Stomach (tissue), 9 donors: ENCODE results near the gene ROBO2. TPM values are rescaled to one million over a fixed set of nuclear protein-coding genes. Genes with fewer than 3 reads are reported as not detected.
A peak's percentile ranks its signal among the peaks of the same experiment; 100 is the strongest.

Experiments used
- DNase-seq, 2 donors: peaks; one replicate each; pipeline versions ENCODE4 v3.0.0 to v3.0.0-alpha.2; 2013 to 2019
- H3K27ac ChIP-seq, 5 donors: fragments of 200-600 bp in 4 of 5; sonication (generic) in 4 of 5; one replicate each; pipeline ENCODE4 v1.5.1; 2013 to 2019; ENCODE audit warnings: mild to moderate bottlenecking in 1 of 5, moderate library complexity in 1 of 5
- H3K27me3 ChIP-seq, 3 donors: fragments of 200-600 bp; sonication (generic); one replicate each; pipeline ENCODE4 v1.5.1; 2017 to 2019; ENCODE audit warnings: mixed run types in 1 of 3
- H3K36me3 ChIP-seq, 4 donors: fragments of 200-600 bp; sonication (generic); 1 replicate in 3 of 4; 2 replicates in 1 of 4; pipeline ENCODE4 v1.5.1; 2016 to 2019
- H3K4me1 ChIP-seq, 4 donors: fragments of 200-600 bp; sonication (generic); one replicate each; pipeline ENCODE4 v1.5.1; 2016 to 2019
- H3K4me3 ChIP-seq, 4 donors: fragments of 200-600 bp; sonication (generic) in 3 of 4; one replicate each; pipeline ENCODE4 v1.5.1; 2016 to 2019; ENCODE audit warnings: mild to moderate bottlenecking in 1 of 4
- H3K9me3 ChIP-seq, 4 donors: fragments of 200-600 bp; sonication (generic); one replicate each; pipeline ENCODE4 v1.5.1; 2016 to 2019
- EP300 ChIP-seq: sonication (generic); formaldehyde crosslinking; IDR thresholded peaks from one replicate; pipeline ENCODE4 v1.6.1; 2017; ENCODE audit warnings: antibody characterized with exemption
- POLR2A ChIP-seq, 4 donors: fragments of 450-650 bp; IDR thresholded peaks; one replicate each; pipeline ENCODE4 v1.6.1; 2016; ENCODE audit warnings: antibody characterized with exemption in 4 of 4, control low read depth in 2 of 4, mild to moderate bottlenecking in 1 of 4, moderate library complexity in 1 of 4
- POLR2AphosphoS5 ChIP-seq, 3 donors: sonication (generic); formaldehyde crosslinking; IDR thresholded peaks; one replicate each; pipeline ENCODE4 v1.6.1; 2016; ENCODE audit warnings: antibody characterized with exemption in 3 of 3
- WGBS, 5 donors: extraction: QIAGEN DNeasy Blood & Tissue Kit in 3 of 5; methylation state at CpG; one replicate each; pipeline versions ENCODE4 v1.1.5 to v1.1.7; 2013 to 2018; 5-methylcytosine and 5-hydroxymethylcytosine counted together
- intact Hi-C: fragments of 100-400 bp; cut with DNase I; formaldehyde crosslinking; loops from one replicate; pipeline ENCODE4 v1.15.1; 2023; ENCODE audit warnings: low total_unique reads
- polyA plus RNA-seq, 3 donors: library from polyadenylated mRNA; stranded (reverse); fragments of 200-250 nt; gene quantifications; one replicate each; pipeline ENCODE4 v1.2.3, GENCODE V29; 2013
- total RNA-seq, 5 donors: library from RNA; depleted of rRNA; stranded (reverse); fragments of >200 nt; gene quantifications; one replicate each; pipeline versions ENCODE4 v1.1.0 to v1.2.3, GENCODE V29; 2014 to 2016
- TF ChIP-seq, protein P1 (sequence below), 7 experiments: fragments of 450-650 bp in 4 of 7; fragments of 200-600 bp in 3 of 7; sonication (generic) in 3 of 7; IDR thresholded peaks; one replicate each; pipeline ENCODE4 v1.5.1; 2016 to 2019; ENCODE audit warnings: antibody characterized with exemption in 7 of 7, control low read depth in 2 of 7, mild to moderate bottlenecking in 1 of 7
- donor health status: healthy with polysubstance abuse.
- donor health status: Bipolar disorder and iron deficiency.
- donor health status: healthy.

The ROBO2 gene
- total and polyA plus RNA-seq, 8 donors = 0.25 to 11.4 (median 0.45) TPM; not detected in 2

DNA sequence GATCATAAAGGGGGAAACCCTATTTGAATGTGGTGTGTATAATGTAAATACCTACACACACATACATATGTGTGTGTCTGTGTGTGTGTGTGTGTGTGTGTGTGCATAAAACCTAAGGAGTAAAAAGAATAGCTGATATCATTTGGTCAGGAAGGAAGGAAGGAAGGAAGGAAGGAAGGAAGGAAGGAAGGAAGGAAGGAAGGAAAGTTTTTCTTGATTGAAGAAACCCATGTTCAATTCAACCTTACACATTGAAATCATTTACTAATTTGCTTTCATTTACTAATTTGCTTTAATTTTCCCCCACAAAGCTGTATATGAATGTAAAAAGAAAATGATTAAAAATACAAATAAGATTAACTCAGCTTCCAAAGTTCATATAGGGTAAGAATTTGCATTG, 386.6 kb downstream of the ROBO2 start:
- H3K9me3 ChIP-seq = no peaks in the 10 kb centered on the region
- TF ChIP-seq EP300 (no peak), POLR2A (IDR thresholded peaks at IDR 0.05) (no peak), POLR2AphosphoS5 (IDR thresholded peaks at IDR 0.05) (no peak)
- H3K36me3 ChIP-seq = no peaks in the 10 kb centered on the region
- DNase-seq = no peak
- no peaks in the 10 kb centered on the region for H3K27me3 ChIP-seq
- intact Hi-C loops = no loop called here
- no peak overlapping the region for H3K4me3 ChIP-seq
- no peaks in the 10 kb centered on the region for H3K4me1 ChIP-seq
- H3K27ac ChIP-seq = no peak overlapping the region

DNA sequence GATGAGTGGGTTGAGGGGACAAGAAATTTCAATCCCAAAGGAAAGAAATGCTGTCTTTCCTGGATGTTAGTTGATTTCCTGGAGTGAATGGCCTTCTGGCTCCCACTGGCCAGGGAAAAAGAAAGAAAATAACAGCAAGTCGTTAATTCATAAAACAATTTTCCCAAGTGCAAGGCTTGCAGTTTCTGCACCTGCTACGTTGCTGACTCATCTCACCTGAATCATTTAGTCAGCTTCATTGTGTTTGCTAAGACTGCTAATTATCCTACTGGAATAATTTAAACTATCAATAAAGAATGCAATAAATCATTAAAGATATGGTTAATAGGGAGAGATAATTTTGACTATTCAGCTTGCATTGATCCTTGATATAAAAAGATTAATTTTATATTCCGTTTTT, 387.6 kb downstream of the ROBO2 start:
- no peaks in the 10 kb centered on the region for H3K9me3 ChIP-seq
- H3K4me3 ChIP-seq = no peak overlapping the region
- WGBS, 5 donors = 75 to 80% (median 79%) methylated on average over 3 of the region's 3 CpGs
- intact Hi-C loops = no loop called here
- H3K4me1 ChIP-seq = no peaks in the 10 kb centered on the region
- H3K36me3 ChIP-seq = no peaks in the 10 kb centered on the region
- peak in 1 of 2 donors; percentile 23 for DNase-seq
- no peak overlapping the region for H3K27ac ChIP-seq
- no peak for TF ChIP-seq EP300
- TF ChIP-seq, protein P1, sequence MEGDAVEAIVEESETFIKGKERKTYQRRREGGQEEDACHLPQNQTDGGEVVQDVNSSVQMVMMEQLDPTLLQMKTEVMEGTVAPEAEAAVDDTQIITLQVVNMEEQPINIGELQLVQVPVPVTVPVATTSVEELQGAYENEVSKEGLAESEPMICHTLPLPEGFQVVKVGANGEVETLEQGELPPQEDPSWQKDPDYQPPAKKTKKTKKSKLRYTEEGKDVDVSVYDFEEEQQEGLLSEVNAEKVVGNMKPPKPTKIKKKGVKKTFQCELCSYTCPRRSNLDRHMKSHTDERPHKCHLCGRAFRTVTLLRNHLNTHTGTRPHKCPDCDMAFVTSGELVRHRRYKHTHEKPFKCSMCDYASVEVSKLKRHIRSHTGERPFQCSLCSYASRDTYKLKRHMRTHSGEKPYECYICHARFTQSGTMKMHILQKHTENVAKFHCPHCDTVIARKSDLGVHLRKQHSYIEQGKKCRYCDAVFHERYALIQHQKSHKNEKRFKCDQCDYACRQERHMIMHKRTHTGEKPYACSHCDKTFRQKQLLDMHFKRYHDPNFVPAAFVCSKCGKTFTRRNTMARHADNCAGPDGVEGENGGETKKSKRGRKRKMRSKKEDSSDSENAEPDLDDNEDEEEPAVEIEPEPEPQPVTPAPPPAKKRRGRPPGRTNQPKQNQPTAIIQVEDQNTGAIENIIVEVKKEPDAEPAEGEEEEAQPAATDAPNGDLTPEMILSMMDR (IDR thresholded peaks at IDR 0.05) = no peak
- no peak for TF ChIP-seq POLR2AphosphoS5 (IDR thresholded peaks at IDR 0.05)
- TF ChIP-seq POLR2A (IDR thresholded peaks at IDR 0.05) = no peak
- no peaks in the 10 kb centered on the region for H3K27me3 ChIP-seq

DNA sequence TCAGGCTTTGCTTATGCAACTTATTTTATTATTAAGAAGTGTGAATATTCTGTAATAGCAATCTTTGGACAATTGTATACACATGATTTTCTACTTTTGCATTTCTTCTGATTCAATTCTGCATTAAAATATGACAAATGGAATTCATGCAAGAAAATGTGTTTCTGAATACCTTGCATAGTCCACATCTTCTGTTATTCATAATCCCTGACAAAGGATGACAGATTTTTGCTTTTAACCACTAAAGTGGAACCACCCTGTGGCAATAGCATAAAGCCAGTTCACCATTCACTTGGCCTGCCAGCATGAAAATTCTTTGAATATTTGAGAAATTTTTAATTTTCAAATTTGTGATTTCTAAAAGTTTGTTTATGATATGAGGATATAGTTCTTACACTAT, 397.0 kb downstream of the ROBO2 start:
- no peak for DNase-seq
- Histone ChIP-seq H3K9me3 (no peaks in the 10 kb centered on the region), H3K36me3 (no peaks in the 10 kb centered on the region), H3K27me3 (no peaks in the 10 kb centered on the region), H3K4me1 (no peaks in the 10 kb centered on the region), H3K27ac (no peak overlapping the region), H3K4me3 (no peak overlapping the region)
- TF ChIP-seq, protein P1 (IDR thresholded peaks at IDR 0.05) = no peak
- intact Hi-C loops = no loop called here

DNA sequence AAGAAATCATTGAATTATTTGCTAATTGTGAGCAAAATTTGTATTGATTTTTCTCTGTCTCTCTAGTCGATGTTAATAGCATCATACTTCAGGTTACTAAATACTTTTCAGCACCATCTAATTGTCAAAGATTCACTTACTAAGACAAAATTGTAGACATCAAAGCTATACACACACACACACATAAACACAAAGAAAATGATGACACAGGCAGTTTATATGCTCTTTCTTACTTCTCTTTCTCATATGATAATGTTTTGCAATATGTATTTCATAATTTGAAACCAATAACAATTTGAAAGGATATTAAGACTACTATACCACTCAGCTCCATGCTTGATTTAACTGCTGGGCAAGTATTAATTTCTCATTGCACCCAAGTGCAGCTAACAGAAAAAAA, 406.2 kb downstream of the ROBO2 start:
- Histone ChIP-seq H3K36me3 (no peaks in the 10 kb centered on the region), H3K4me1 (no peaks in the 10 kb centered on the region), H3K9me3 (no peaks in the 10 kb centered on the region), H3K27me3 (no peaks in the 10 kb centered on the region), H3K4me3 (no peak overlapping the region), H3K27ac (no peak overlapping the region)
- no peak for TF ChIP-seq EP300
- TF ChIP-seq, protein P1 (IDR thresholded peaks at IDR 0.05) = no peak
- TF ChIP-seq POLR2A (IDR thresholded peaks at IDR 0.05) = no peak
- no peak for TF ChIP-seq POLR2AphosphoS5 (IDR thresholded peaks at IDR 0.05)
- DNase-seq = no peak
- intact Hi-C loops = no loop called here
- 67 to 91% (median 84%) methylated on average over 1 of the region's 1 CpG for WGBS, 5 donors

DNA sequence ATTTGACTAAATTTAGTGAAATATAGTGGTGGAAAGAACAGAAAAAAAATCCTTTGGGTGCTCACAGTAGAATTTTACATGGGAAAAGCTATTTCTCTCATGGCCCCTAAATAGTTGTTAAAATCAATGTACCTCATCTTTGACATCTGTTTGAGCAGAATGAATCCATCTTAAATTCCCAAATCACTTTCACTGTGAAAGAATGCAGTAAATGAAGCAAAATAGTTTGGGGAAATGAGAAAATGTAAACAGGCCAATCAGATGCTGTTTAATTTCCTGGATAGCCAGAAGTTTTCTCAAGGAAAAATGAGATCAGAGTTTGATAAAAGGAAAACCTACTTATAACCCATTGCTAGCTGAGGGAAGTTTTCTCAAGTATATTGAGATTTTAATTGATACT, 406.9 kb downstream of the ROBO2 start:
- Histone ChIP-seq H3K36me3 (no peaks in the 10 kb centered on the region), H3K4me3 (no peak overlapping the region), H3K9me3 (no peaks in the 10 kb centered on the region), H3K27me3 (no peaks in the 10 kb centered on the region), H3K4me1 (no peaks in the 10 kb centered on the region), H3K27ac (no peak overlapping the region)
- intact Hi-C loops = no loop called here
- TF ChIP-seq, protein P1 (IDR thresholded peaks at IDR 0.05) = no peak
- TF ChIP-seq EP300 (no peak), POLR2A (IDR thresholded peaks at IDR 0.05) (no peak), POLR2AphosphoS5 (IDR thresholded peaks at IDR 0.05) (no peak)
- no peak for DNase-seq
